Measurements from ENCODE around the gene LRRC8E.
"Not testable (repeated sequence)": the region's sequence is repeated elsewhere in the genome, so short reads cannot be mapped to it uniquely, and the experiment has no call there.

LRRC8E gene

DNA sequence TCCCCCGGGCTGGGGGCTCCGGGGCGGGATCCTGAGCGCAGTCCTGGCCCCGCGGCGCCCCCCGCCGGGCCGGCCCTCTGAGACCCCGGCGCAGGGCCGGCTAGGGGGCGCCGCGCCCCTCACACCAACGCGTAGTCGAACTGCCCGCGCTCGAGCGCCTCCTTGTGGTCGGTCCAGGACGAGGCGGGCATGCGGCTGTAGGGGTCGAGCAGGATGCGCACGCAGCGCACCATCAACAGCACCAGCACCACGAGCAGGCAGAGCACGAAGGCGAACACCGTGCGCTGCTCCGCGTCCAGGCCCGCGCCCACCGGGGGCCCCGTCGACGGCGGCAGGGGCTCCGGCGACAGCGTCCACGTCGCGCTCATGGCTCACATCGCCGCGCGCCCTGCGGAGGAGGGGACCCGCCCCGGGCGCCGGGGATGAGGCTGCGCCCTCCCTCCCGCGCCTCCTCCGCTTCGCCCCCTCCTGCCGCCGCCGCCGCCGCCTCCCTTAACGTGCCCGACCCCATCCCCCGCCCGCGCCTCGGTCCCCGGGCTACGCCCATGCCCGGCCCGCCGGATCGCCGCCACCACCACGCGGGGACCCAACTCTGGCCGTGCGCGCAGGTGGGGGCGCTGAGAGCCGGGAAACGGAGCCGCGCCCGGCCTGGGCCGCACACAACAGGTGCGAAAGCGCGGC is 37.0 kb downstream of the LRRC8E start:
- H3K4me1 Mint-ChIP-seq: peaks cover 26 to 49% of the 10 kb centered on the region in 2 donors
- peaks cover 31 to 39% of the 10 kb centered on the region in 2 donors for H3K36me3 Mint-ChIP-seq
- H3K27ac Mint-ChIP-seq: peak overlapping the region; percentile 92
- peak overlapping the region; percentile 83 to 84 for H3K4me3 Mint-ChIP-seq
- ATAC-seq (replicated peaks) (peak; percentile 43 to 51), DNase-seq (peak; percentile 63)
- peaks cover 0 to 8% of the 10 kb centered on the region in 2 donors for H3K27me3 Mint-ChIP-seq
- H3K9me3 Mint-ChIP-seq: no peaks in the 10 kb centered on the region

DNA sequence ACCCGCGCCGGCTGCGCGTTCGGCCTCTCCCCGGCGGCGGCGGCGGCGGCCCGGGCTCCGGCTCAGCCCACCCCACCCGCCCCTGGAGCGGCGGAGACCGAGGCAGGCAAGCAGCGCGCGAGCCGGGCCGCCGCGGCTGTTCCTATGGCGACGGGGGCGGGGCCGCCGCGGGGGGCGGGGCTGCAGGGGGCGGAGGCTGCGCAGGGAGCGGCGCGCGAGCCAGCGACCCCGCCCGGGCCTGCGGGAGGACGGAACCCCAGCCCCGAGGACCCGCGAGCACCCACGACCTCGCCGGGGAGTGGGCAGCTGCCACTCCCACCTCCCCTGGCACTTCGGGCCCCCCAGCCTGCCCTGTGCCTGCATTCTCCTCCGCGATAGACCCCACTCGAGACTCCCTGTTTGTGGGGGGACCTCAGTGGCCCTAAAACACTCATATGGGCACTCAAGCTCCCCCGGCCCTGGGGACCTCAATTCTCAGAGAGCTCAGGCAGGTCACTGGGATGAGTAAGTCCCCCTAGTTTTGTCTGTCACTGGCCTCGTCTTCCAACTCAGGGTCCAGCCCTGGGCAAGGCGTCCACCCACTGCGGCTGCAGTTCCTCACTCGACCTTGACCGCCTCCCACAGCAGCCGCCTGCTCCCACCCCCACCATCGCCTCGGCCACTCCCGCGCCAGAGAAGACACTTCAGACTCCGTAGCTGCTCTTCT is 37.9 kb downstream of the LRRC8E start, which contains the start of gene CTXN1:
CTXN1 (minus strand) TSS at position 115 of the 706 bp plus-strand sequence. CDS start 597 bp downstream, outside the sequence.
- Mint-ChIP-seq H3K9me3 (no peaks in the 10 kb centered on the region), H3K4me1 (peaks cover 24 to 43% of the 10 kb centered on the region in 2 donors), H3K27ac (peak within 1 kb of the TSS; percentile 92), H3K4me3 (peak within 1 kb of the TSS; percentile 83 to 84), H3K27me3 (peaks cover 0 to 8% of the 10 kb centered on the region in 2 donors), H3K36me3 (peaks cover 31 to 47% of the 10 kb centered on the region in 2 donors)
- ATAC-seq (replicated peaks) (peak; percentile 52 to 63), DNase-seq (no peak)

- H3K4me3 Mint-ChIP-seq: peak overlapping the region; percentile 80 to 81
Observed at GRCh38 chr19:7926727-7927604, 38.7 kb downstream of the LRRC8E start.

DNA sequence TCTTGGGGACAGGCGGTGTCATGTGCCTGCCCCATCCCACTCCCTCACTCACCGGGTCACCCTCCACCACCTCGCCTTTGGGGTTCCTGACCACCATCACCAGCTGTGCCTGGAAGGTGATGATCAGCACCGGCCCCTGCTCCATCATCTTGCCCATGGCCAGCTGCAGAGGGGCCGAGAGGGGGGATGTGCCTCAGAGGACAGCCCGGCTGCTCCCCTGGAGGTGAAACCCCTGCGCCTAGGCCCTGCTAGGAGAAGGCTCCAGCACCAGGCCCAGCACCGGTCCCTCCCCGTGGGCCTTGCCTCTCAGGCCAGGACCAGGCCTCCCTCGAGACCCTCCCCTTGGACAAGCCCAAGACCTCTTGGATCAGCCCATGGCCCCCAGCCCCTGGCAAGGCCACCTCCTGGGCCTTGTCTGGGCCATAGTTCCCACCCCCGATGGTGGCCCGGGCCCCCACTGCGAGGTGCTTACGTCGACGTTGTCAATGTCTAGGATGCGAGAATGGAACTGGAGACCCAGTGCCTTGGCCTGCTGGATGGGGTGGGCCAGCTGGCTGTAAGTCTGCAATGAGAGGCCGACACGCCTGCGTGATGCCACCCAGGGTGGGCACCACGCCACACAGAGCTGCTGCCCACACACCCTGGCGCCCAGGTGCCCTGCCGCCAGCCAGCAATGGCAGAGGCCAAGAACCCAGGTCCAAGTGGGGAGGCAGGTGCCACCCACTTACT is 39.5 kb downstream of the LRRC8E start:
- H3K4me1 Mint-ChIP-seq: peaks cover 14 to 30% of the 10 kb centered on the region in 2 donors
- ATAC-seq (replicated peaks) (no peak), DNase-seq (no peak)
- H3K9me3 Mint-ChIP-seq: no peaks in the 10 kb centered on the region
- no peak overlapping the region for H3K4me3 Mint-ChIP-seq
- peaks cover 0 to 8% of the 10 kb centered on the region in 2 donors for H3K27me3 Mint-ChIP-seq
- no peak overlapping the region for H3K27ac Mint-ChIP-seq
- peaks cover 36 to 49% of the 10 kb centered on the region in 2 donors for H3K36me3 Mint-ChIP-seq

More at GRCh38 chr19:7926727-7927604, 38.7 kb downstream of the LRRC8E start:
- ATAC-seq (replicated peaks) (no peak), DNase-seq (no peak)
- Mint-ChIP-seq H3K36me3 (peaks cover 36 to 51% of the 10 kb centered on the region in 2 donors), H3K27ac (peak overlapping the region; percentile 86), H3K27me3 (peaks cover 0 to 8% of the 10 kb centered on the region in 2 donors), H3K9me3 (no peaks in the 10 kb centered on the region), H3K4me1 (peaks cover 18 to 35% of the 10 kb centered on the region in 2 donors)

- Mint-ChIP-seq H3K4me3 (no peak overlapping the region), H3K4me1 (peaks cover 12 to 30% of the 10 kb centered on the region in 2 donors)
Observed at GRCh38 chr19:7928334-7928706, 40.0 kb downstream of the LRRC8E start.

DNA sequence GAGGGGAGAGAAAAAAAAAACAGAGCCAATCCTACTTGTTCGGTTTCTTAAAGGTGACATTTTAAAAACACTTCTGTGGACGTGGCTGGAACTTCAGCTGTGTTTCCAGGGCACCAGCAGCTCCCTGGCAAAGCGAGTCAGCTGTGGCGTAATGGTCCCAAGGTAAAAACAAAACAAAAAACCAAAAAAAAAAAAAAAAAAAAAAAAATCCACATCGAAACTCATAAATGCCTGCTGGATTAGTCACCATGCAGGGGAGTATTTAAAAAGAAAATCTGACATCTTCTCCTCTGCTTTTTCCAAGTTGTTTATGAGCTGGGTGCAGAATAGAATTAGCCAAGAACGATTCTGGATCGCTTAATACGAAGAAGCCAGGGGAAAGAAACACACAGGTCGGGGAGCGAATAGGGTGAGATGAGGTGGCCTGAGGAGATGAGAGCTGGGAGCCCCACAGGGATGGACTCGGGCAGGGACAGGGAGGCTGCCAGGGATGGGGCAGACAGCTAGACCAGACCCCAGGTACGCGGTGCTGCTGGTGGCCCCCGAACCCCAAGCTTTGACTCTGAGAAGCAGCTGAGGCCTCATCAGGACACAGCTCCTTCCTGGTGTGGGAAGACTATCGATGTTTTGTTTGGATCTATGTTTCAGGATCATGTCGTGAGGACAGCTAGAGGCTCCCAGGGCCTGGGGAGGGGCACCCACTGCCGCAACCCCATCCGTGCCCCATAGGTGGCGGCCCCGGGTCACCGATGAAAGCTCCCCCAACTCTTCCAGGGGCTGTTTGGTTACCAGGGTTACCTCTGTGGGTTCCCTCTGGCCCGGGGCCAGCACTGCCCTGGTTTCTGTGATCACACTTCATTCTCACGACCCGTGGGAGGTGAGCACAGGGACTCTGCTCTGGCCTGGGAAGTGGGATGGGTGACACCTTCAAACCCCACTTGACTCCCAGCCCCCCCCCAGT is 40.7 kb downstream of the LRRC8E start:
- ATAC-seq (replicated peaks) (peak; percentile 57), DNase-seq (peak; percentile 57)
- H3K27me3 Mint-ChIP-seq: peaks cover 0 to 8% of the 10 kb centered on the region in 2 donors
- no peak overlapping the region for H3K4me3 Mint-ChIP-seq
- H3K36me3 Mint-ChIP-seq: peaks cover 33 to 50% of the 10 kb centered on the region in 2 donors
- no peaks in the 10 kb centered on the region for H3K9me3 Mint-ChIP-seq
- peaks cover 12 to 30% of the 10 kb centered on the region in 2 donors for H3K4me1 Mint-ChIP-seq
- H3K27ac Mint-ChIP-seq: peak overlapping the region; percentile 21

More at GRCh38 chr19:7928334-7928706, 40.0 kb downstream of the LRRC8E start:
- H3K9me3 Mint-ChIP-seq: no peaks in the 10 kb centered on the region
- ATAC-seq (replicated peaks) (no peak), DNase-seq (no peak)
- peaks cover 0 to 8% of the 10 kb centered on the region in 2 donors for H3K27me3 Mint-ChIP-seq
- H3K36me3 Mint-ChIP-seq: peaks cover 32 to 48% of the 10 kb centered on the region in 2 donors
- peak overlapping the region; percentile 47 for H3K27ac Mint-ChIP-seq

- H3K27ac Mint-ChIP-seq; H3K9me3 Mint-ChIP-seq; DNase-seq; ATAC-seq (replicated peaks); H3K4me3 Mint-ChIP-seq; H3K27me3 Mint-ChIP-seq: not testable (repeated sequence)
- Mint-ChIP-seq H3K4me1 (peaks cover 9 to 29% of the 10 kb centered on the region in 2 donors), H3K36me3 (peaks cover 37 to 53% of the 10 kb centered on the region in 2 donors)
Observed at GRCh38 chr19:7930030-7930429, 41.7 kb downstream of the LRRC8E start.

DNA sequence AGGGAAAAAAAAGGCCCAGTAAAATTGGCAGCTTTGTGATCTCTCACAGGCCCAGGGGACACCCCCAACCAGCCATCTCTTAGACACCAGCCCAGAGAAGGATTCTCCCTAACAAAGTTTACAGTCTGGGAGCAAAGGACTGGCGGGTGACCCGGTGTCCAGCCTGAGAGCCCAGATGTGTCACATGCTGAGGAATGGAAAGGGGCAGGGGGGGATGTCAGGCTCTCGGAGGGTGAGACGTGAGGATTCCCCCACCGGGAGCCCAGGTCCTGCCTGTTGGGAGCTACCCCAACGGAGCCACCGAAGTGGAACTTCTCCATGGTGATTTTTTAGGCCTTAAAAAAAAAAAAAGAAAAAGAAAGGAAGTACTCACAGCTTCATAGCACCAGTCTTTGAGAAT is 42.5 kb downstream of the LRRC8E start:
- ATAC-seq (replicated peaks): no peak

GRCh38 chr19:7931221-7932061 is 43.1 kb downstream of the LRRC8E start:
- no peak for ATAC-seq (replicated peaks)
- H3K9me3 Mint-ChIP-seq: no peaks in the 10 kb centered on the region
- H3K4me1 Mint-ChIP-seq: peaks cover 5 to 22% of the 10 kb centered on the region in 2 donors
- DNase-seq: no peak
- H3K27me3 Mint-ChIP-seq: no peaks in the 10 kb centered on the region
- no peak overlapping the region for H3K27ac Mint-ChIP-seq
- H3K4me3 Mint-ChIP-seq: no peak overlapping the region
- H3K36me3 Mint-ChIP-seq: peaks cover 40 to 60% of the 10 kb centered on the region in 2 donors

More for the DNA sequence above, 42.5 kb downstream of the LRRC8E start:
- no peak for DNase-seq
- no peaks in the 10 kb centered on the region for H3K9me3 Mint-ChIP-seq
- H3K27me3 Mint-ChIP-seq: no peaks in the 10 kb centered on the region
- H3K27ac Mint-ChIP-seq: no peak overlapping the region
- peaks cover 38 to 56% of the 10 kb centered on the region in 2 donors for H3K36me3 Mint-ChIP-seq
- peaks cover 8 to 25% of the 10 kb centered on the region in 2 donors for H3K4me1 Mint-ChIP-seq
- H3K4me3 Mint-ChIP-seq: no peak overlapping the region

DNA sequence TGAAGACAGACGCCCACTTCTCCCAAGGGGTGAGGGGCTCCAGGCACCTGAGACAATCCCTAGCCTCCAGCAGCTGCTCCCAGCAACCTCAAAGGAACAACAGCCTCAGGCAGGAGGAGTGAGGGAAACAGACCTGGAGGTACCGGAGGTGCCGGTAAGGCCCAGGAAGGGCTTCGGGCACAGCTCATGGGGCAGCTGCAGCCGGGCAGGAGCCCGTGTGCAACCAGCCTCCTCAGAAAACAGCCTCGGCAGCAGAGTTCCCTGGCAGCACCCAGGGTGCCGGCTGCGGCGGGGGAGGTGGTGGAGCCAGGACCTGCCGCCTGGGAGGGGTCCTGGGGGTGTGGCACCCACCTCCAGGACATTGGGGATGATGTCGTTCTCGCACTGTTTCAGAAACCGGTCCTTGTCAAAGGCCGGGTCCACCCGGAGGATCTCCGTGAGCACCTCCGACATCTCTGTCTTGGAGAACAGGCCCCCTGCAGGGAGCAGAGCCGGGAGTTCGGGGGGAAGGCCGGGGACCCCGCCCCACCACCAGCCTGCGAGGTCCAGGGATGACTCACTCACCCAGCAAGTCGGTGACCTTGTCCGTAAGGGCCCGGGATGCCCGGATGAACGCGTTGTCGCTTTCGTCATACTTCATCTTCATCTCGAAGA is 44.1 kb downstream of the LRRC8E start:
- no peak overlapping the region for H3K27ac Mint-ChIP-seq
- DNase-seq: no peak
- H3K36me3 Mint-ChIP-seq: peaks cover 43 to 58% of the 10 kb centered on the region in 2 donors
- H3K4me1 Mint-ChIP-seq: peaks cover 2 to 18% of the 10 kb centered on the region in 2 donors
- no peaks in the 10 kb centered on the region for H3K27me3 Mint-ChIP-seq
- H3K9me3 Mint-ChIP-seq: no peaks in the 10 kb centered on the region
- H3K4me3 Mint-ChIP-seq: no peak overlapping the region
- no peak for ATAC-seq (replicated peaks)

GRCh38 chr19:7932930-7933300 is 44.6 kb downstream of the LRRC8E start:
- H3K4me3 Mint-ChIP-seq: no peak overlapping the region

More at GRCh38 chr19:7932930-7933300, 44.6 kb downstream of the LRRC8E start:
- Mint-ChIP-seq H3K36me3 (peaks cover 46 to 59% of the 10 kb centered on the region in 2 donors), H3K9me3 (no peaks in the 10 kb centered on the region), H3K4me1 (peaks cover 3 to 13% of the 10 kb centered on the region in 2 donors), H3K27me3 (no peaks in the 10 kb centered on the region), H3K27ac (no peak overlapping the region)
- DNase-seq: no peak
- no peak for ATAC-seq (replicated peaks)

Measured in stimulated activated naive B cell treated with anti-CD40 and anti-IgM and Interleukin-4, amounts not matched to agents 10 μg/mL and 1 μg/mL and 100 μg/mL, for 72 hours (primary cell).